Measurements from ENCODE around the gene SIRPD.
"Not testable (repeated sequence)": the region's sequence is repeated elsewhere in the genome, so short reads cannot be mapped to it uniquely, and the experiment has no call there.

The SIRPD gene

GRCh38 chr20:1536893-1537730, 20.4 kb downstream of the SIRPD start:
- no peak for DNase-seq

GRCh38 chr20:1535420-1536175, 21.9 kb downstream of the SIRPD start:
- DNase-seq, result no peak

GRCh38 chr20:1534526-1534925, 23.0 kb downstream of the SIRPD start:
- no peak for DNase-seq

GRCh38 chr20:1533059-1533458, 24.4 kb downstream of the SIRPD start:
- no peak for DNase-seq

- DNase-seq, result no peak
Observed at GRCh38 chr20:1528811-1529210, 28.7 kb downstream of the SIRPD start.

GRCh38 chr20:1527923-1528322, 29.6 kb downstream of the SIRPD start:
- no peak for DNase-seq

- DNase-seq, result no peak
Observed at GRCh38 chr20:1526896-1527295, 30.6 kb downstream of the SIRPD start.

- DNase-seq, result no peak
Observed at GRCh38 chr20:1526310-1526709, 31.2 kb downstream of the SIRPD start.

GRCh38 chr20:1524004-1524403, 33.5 kb downstream of the SIRPD start:
- DNase-seq, result peak; percentile 73

GRCh38 chr20:1517010-1517409, 40.5 kb downstream of the SIRPD start:
- no peak for DNase-seq

GRCh38 chr20:1513801-1514200, 43.7 kb downstream of the SIRPD start:
- no peak for DNase-seq

- DNase-seq, result no peak
Observed at GRCh38 chr20:1509237-1509636, 48.3 kb downstream of the SIRPD start.

GRCh38 chr20:1508574-1508973, 48.9 kb downstream of the SIRPD start:
- no peak for DNase-seq

- no peak for DNase-seq
Observed at GRCh38 chr20:1507276-1507675, 50.2 kb downstream of the SIRPD start.

- no peak for DNase-seq
Observed at GRCh38 chr20:1505871-1506270, 51.6 kb downstream of the SIRPD start.

- DNase-seq, result no peak
Observed at GRCh38 chr20:1505361-1505760, 52.1 kb downstream of the SIRPD start.

- peak; percentile 81 for DNase-seq
Observed at GRCh38 chr20:1503564-1504227, 53.8 kb downstream of the SIRPD start.

GRCh38 chr20:1500496-1500895, 57.0 kb downstream of the SIRPD start:
- DNase-seq, result no peak

GRCh38 chr20:1499528-1500420, 57.7 kb downstream of the SIRPD start:
- DNase-seq, result no peak

- DNase-seq, result not testable (repeated sequence)
Observed at GRCh38 chr20:1497371-1497770, 60.1 kb downstream of the SIRPD start.

GRCh38 chr20:1496930-1497329, 60.6 kb downstream of the SIRPD start:
- no peak for DNase-seq

- DNase-seq, result no peak
Observed at GRCh38 chr20:1494436-1494835, 63.1 kb downstream of the SIRPD start.

GRCh38 chr20:1493536-1493935, 64.0 kb downstream of the SIRPD start:
- no peak for DNase-seq
